ENCODE results near the gene C11orf24.

DNA sequence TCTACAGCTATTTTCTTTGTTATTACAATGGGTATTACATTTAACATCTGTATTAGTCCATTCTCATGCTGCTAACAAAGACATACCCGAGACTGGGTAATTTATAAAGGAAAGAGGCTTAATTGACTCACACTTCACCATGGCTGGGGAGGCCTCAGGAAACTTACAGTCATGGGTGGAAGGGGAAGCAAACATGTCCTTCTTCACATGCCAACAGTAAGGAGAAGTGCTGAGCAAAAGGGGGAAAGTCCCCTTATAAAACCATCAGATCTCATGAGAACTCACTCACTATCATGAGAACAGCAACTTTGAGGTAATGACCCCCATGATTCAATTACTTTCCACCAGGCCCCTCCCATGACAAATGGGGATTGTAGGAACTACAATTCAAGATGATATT lies 42.2 kb downstream of the C11orf24 start:
- TF ChIP-seq, protein P1, sequence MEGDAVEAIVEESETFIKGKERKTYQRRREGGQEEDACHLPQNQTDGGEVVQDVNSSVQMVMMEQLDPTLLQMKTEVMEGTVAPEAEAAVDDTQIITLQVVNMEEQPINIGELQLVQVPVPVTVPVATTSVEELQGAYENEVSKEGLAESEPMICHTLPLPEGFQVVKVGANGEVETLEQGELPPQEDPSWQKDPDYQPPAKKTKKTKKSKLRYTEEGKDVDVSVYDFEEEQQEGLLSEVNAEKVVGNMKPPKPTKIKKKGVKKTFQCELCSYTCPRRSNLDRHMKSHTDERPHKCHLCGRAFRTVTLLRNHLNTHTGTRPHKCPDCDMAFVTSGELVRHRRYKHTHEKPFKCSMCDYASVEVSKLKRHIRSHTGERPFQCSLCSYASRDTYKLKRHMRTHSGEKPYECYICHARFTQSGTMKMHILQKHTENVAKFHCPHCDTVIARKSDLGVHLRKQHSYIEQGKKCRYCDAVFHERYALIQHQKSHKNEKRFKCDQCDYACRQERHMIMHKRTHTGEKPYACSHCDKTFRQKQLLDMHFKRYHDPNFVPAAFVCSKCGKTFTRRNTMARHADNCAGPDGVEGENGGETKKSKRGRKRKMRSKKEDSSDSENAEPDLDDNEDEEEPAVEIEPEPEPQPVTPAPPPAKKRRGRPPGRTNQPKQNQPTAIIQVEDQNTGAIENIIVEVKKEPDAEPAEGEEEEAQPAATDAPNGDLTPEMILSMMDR (conservative IDR thresholded peaks at IDR 0.05; ENCODE audit: low read depth, low read length) = no peak
- TF ChIP-seq CEBPB (IDR thresholded peaks at IDR 0.05; ENCODE audit: low read depth, low read length) = no peak
- TF ChIP-seq POLR2A (IDR thresholded peaks at IDR 0.05; ENCODE audit: low read depth, low read length) = no peak
- no peak for TF ChIP-seq RFX5 (IDR thresholded peaks at IDR 0.05; ENCODE audit: low read depth, low read length)
- no peak for TF ChIP-seq MAFK (IDR thresholded peaks at IDR 0.05; ENCODE audit: low read depth, low read length)
- TF ChIP-seq, protein P2, sequence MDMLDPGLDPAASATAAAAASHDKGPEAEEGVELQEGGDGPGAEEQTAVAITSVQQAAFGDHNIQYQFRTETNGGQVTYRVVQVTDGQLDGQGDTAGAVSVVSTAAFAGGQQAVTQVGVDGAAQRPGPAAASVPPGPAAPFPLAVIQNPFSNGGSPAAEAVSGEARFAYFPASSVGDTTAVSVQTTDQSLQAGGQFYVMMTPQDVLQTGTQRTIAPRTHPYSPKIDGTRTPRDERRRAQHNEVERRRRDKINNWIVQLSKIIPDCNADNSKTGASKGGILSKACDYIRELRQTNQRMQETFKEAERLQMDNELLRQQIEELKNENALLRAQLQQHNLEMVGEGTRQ (IDR thresholded peaks at IDR 0.05; ENCODE audit: low read depth, low read length) = no peak
- TF ChIP-seq MXI1 (IDR thresholded peaks at IDR 0.05; ENCODE audit: borderline replicate concordance, low read depth, low read length) = no peak
- TF ChIP-seq SMC3 (IDR thresholded peaks at IDR 0.05; ENCODE audit: low read depth, low read length) = no peak
- no peak for TF ChIP-seq RCOR1 (IDR thresholded peaks at IDR 0.05; ENCODE audit: insufficient replicate concordance, low read length)
- TF ChIP-seq RAD21 (IDR thresholded peaks at IDR 0.05; ENCODE audit: low read length) = no peak
- TF ChIP-seq FOS (IDR thresholded peaks at IDR 0.05; ENCODE audit: low read depth, low read length) = no peak
